Measurements from ENCODE around the gene PLEKHG3.

PLEKHG3 gene

DNA sequence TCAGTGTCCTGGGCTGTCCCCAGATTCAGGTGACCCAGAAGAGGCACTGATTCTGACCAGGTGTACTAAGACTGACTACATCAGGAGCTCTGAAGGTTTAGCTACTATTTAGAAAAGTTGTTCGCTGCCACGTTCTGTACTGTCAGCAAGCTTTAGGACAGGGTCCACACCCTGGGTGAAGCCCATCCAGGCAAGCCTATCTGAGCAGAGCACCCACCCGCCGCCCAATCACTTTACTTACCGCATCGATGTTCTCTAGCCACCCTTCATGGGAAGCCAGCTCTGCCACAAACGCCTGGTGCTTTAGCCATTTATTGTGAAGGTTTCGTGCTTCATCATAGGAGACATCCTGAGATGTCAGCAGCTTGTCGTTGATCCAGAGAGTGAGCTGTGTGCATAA, 79.8 kb downstream of the PLEKHG3 start:
- no peak overlapping the region for H3K4me3 ChIP-seq (ENCODE audit: low read length, poor library complexity, severe bottlenecking)
- no peaks in the 10 kb centered on the region for H3K79me2 ChIP-seq (ENCODE audit: insufficient read depth, low read length)
- no peaks in the 10 kb centered on the region for H3K4me1 ChIP-seq (ENCODE audit: insufficient read depth, low read length, poor library complexity, severe bottlenecking)
- no peak overlapping the region for H3K4me2 ChIP-seq (ENCODE audit: low read depth, low read length, poor library complexity, severe bottlenecking)
- H3K27me3 ChIP-seq (ENCODE audit: insufficient read depth, low read length, poor library complexity, severe bottlenecking), result no peaks in the 10 kb centered on the region
- no peaks in the 10 kb centered on the region for H4K20me1 ChIP-seq (ENCODE audit: insufficient read depth, low read length, poor library complexity, severe bottlenecking)
- H3K9me3 ChIP-seq (ENCODE audit: insufficient read depth, low read depth, low read length), result no peaks in the 10 kb centered on the region
- H3K9ac ChIP-seq (ENCODE audit: low read depth, low read length, poor library complexity, severe bottlenecking), result no peak overlapping the region
- H2AFZ ChIP-seq (ENCODE audit: low read length), result no peak overlapping the region
- TF ChIP-seq EZH2phosphoT487 (IDR thresholded peaks at IDR 0.05; ENCODE audit: borderline replicate concordance), result no peak
- TF ChIP-seq, protein P1, sequence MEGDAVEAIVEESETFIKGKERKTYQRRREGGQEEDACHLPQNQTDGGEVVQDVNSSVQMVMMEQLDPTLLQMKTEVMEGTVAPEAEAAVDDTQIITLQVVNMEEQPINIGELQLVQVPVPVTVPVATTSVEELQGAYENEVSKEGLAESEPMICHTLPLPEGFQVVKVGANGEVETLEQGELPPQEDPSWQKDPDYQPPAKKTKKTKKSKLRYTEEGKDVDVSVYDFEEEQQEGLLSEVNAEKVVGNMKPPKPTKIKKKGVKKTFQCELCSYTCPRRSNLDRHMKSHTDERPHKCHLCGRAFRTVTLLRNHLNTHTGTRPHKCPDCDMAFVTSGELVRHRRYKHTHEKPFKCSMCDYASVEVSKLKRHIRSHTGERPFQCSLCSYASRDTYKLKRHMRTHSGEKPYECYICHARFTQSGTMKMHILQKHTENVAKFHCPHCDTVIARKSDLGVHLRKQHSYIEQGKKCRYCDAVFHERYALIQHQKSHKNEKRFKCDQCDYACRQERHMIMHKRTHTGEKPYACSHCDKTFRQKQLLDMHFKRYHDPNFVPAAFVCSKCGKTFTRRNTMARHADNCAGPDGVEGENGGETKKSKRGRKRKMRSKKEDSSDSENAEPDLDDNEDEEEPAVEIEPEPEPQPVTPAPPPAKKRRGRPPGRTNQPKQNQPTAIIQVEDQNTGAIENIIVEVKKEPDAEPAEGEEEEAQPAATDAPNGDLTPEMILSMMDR (conservative IDR thresholded peaks at IDR 0.05; ENCODE audit: low read length), result no peak
- H3K9me2 ChIP-seq (replicated peaks; ENCODE audit: low read depth, low read length), result no peaks in the 10 kb centered on the region
- no peaks in the 10 kb centered on the region for H3K36me3 ChIP-seq (ENCODE audit: insufficient read depth, low read length)
- H3F3A ChIP-seq (ENCODE audit: low read depth), result no peaks in the 10 kb centered on the region

DNA sequence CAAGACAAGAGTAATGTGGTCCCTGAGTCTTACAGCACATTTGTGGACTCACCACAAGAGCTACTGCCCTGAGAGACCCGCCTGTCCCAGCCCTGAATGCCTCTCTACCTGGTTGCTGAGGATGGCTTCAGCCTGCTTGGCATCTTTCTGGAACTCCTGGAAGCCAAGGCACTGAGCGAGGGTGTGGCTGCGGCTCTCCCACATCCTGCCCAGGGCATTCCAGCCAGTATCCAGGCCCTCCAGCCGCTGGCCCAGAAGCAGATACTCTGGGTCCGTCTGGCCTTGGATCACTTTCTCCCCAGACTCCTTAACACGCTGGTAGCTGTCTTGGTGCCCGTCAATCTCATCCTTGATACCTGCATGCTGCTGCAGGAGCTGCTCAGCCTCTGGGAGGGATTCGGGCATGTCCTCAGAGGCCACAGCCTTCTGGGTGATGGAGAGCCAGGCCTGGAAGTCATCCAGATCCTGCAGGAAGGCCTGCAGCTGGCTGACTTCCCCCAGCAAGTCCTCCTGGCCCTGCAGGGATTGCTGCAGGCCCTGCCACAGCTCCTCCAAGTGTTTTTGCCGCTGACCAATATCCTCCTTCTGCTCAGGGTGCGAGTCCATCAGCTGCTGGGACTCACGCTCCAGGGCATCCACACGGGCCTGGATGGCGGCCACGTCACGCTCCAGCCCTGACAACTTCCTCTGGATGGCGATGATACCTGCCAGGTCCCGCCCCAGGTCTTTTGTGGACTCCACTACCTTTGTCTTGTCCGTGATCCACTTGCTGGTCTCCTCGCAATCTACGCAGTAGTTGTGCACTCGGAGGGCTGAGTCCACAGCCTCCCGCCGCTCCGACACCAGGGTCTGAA, 82.3 kb downstream of the PLEKHG3 start:
- Histone ChIP-seq H2AFZ (ENCODE audit: low read length) (no peak overlapping the region), H3K9ac (ENCODE audit: low read depth, low read length, poor library complexity, severe bottlenecking) (no peak overlapping the region)

DNA sequence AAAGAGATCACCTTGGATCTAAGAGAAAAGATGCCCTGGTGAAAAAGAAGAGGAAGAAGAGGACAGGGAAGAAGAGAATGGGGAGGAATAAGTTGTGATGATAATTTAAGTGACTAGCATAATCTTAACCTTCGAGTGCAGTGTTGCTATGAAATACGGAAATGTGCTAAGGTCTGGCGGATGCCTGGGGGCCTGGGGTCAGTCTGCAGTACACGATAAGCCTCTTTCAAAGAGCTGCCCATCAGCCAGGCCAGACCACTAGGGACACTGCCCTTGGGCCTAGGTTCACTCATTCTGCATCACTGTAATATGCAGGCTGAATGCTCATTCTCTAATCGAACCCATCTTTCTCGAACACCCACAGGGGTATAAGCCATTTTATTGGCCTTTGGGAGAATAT, 83.4 kb downstream of the PLEKHG3 start:
- Histone ChIP-seq H2AFZ (ENCODE audit: low read length) (no peak overlapping the region), H3K36me3 (ENCODE audit: insufficient read depth, low read length) (no peaks in the 10 kb centered on the region), H3K79me2 (ENCODE audit: insufficient read depth, low read length) (no peaks in the 10 kb centered on the region), H3K9me3 (ENCODE audit: insufficient read depth, low read depth, low read length) (no peaks in the 10 kb centered on the region), H3K4me3 (ENCODE audit: low read length, poor library complexity, severe bottlenecking) (no peak overlapping the region), H3K4me2 (ENCODE audit: low read depth, low read length, poor library complexity, severe bottlenecking) (no peak overlapping the region), H4K20me1 (ENCODE audit: insufficient read depth, low read length, poor library complexity, severe bottlenecking) (no peaks in the 10 kb centered on the region), H3K9ac (ENCODE audit: low read depth, low read length, poor library complexity, severe bottlenecking) (no peak overlapping the region), H3F3A (ENCODE audit: low read depth) (no peaks in the 10 kb centered on the region), H3K9me2 (replicated peaks; ENCODE audit: low read depth, low read length) (no peaks in the 10 kb centered on the region), H3K27me3 (ENCODE audit: insufficient read depth, low read length, poor library complexity, severe bottlenecking) (no peaks in the 10 kb centered on the region), H3K4me1 (ENCODE audit: insufficient read depth, low read length, poor library complexity, severe bottlenecking) (no peaks in the 10 kb centered on the region)
- TF ChIP-seq EZH2phosphoT487 (IDR thresholded peaks at IDR 0.05; ENCODE audit: borderline replicate concordance), result no peak
- TF ChIP-seq, protein P1 (conservative IDR thresholded peaks at IDR 0.05; ENCODE audit: low read length), result no peak

More for the DNA sequence above, 82.3 kb downstream of the PLEKHG3 start:
- Histone ChIP-seq H4K20me1 (ENCODE audit: insufficient read depth, low read length, poor library complexity, severe bottlenecking) (no peaks in the 10 kb centered on the region), H3K9me2 (replicated peaks; ENCODE audit: low read depth, low read length) (no peaks in the 10 kb centered on the region), H3K4me2 (ENCODE audit: low read depth, low read length, poor library complexity, severe bottlenecking) (no peak overlapping the region), H3F3A (ENCODE audit: low read depth) (no peaks in the 10 kb centered on the region), H3K4me1 (ENCODE audit: insufficient read depth, low read length, poor library complexity, severe bottlenecking) (no peaks in the 10 kb centered on the region), H3K36me3 (ENCODE audit: insufficient read depth, low read length) (no peaks in the 10 kb centered on the region), H3K4me3 (ENCODE audit: low read length, poor library complexity, severe bottlenecking) (no peak overlapping the region), H3K9me3 (ENCODE audit: insufficient read depth, low read depth, low read length) (no peaks in the 10 kb centered on the region), H3K79me2 (ENCODE audit: insufficient read depth, low read length) (no peaks in the 10 kb centered on the region), H3K27me3 (ENCODE audit: insufficient read depth, low read length, poor library complexity, severe bottlenecking) (no peaks in the 10 kb centered on the region)
- TF ChIP-seq, protein P1 (conservative IDR thresholded peaks at IDR 0.05; ENCODE audit: low read length), result no peak

Data from Loucy (cell line).